Skeletal muscle tissue (tissue), 1 donor: Measurements from ENCODE around the gene FAAP20. TPM values are rescaled to one million over a fixed set of nuclear protein-coding genes. Genes with fewer than 3 reads are reported as not detected.

Source experiments
- total RNA-seq: library from RNA; depleted of rRNA; stranded (reverse); fragments of >200 nt; gene quantifications from one replicate; pipeline ENCODE4 v1.2.3, GENCODE V29; 2014

The FAAP20 gene
- total RNA-seq, 1 donor from 2014 or later = 13.0 TPM

Other genes with a start within 250 kb of the FAAP20 start
- gene CFAP74, start 191.0 kb downstream of the FAAP20 start, total RNA-seq = under 0.01 TPM
- gene GABRD, start 175.4 kb downstream of the FAAP20 start, total RNA-seq = under 0.01 TPM
- 4.2 TPM for gene PRKCZ, start 144.4 kb downstream of the FAAP20 start, total RNA-seq
- gene SKI, start 33.5 kb upstream of the FAAP20 start, total RNA-seq = 19.3 TPM
- gene MORN1, start 196.8 kb upstream of the FAAP20 start, total RNA-seq = 4.2 TPM
- gene RER1, start 197.1 kb upstream of the FAAP20 start, total RNA-seq = 35.5 TPM
- 27.1 TPM for gene PEX10, start 217.8 kb upstream of the FAAP20 start, total RNA-seq